GM10266 (cell line): ENCODE data around the gene CPNE1.
A peak's percentile ranks its signal among the peaks of the same experiment; 100 is the strongest.

Experiments used
- DNase-seq: peaks from one replicate; pipeline ENCODE4 v3.0.0; 2012; ENCODE audit errors: extremely low spot score
- TF ChIP-seq, protein P1 (sequence below): IDR thresholded peaks from 2 replicates; pipeline ENCODE4 v1.5.1; 2012; ENCODE audit warnings: mild to moderate bottlenecking, low read depth; ENCODE audit not compliant: control insufficient read depth, insufficient read depth; ENCODE audit errors: missing control alignments

CPNE1 gene

DNA sequence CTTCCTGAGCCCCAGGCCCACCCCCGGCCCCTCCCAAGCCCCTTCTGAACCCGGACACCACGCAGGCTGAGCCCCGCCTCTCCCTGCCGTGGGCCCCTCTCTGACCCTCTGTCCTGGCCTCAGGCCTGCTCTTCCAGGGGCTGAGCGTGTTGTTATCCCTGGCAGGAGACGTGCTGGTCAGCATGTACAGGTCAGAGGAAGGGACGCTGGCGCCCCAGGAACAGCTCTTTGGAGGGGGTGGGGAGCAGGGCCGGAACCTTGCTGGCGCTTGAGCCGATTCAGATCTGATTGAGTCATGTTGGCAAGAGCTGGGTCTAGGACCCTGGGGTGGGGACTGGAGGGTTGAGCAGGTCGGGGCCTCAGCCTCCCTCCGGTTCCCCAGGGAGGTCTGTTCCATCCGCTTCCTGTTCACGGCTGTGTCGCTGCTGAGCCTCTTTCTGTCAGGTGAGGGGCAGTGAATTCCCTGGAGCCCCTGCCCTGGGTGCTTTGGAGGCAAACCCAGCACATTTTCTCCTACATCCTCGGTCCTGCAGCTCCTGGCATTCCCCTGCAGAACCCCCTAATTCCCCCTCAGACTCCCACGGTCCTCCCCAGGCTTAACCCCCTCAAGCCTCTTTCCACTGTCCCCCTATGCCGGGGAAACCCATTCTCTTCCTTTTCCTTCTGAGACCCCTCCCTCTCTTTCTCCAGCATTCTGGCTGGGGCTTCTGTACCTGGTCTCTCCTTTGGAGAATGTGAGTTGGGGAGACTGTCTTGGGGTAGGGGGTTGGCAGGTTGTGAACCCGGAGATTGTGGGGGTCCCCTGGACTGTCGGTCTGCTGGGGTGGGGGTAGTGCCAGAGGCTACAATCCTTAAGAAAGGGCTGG is 47.1 kb downstream of the CPNE1 start:
- DNase-seq = peak; percentile 74
- TF ChIP-seq, protein P1, sequence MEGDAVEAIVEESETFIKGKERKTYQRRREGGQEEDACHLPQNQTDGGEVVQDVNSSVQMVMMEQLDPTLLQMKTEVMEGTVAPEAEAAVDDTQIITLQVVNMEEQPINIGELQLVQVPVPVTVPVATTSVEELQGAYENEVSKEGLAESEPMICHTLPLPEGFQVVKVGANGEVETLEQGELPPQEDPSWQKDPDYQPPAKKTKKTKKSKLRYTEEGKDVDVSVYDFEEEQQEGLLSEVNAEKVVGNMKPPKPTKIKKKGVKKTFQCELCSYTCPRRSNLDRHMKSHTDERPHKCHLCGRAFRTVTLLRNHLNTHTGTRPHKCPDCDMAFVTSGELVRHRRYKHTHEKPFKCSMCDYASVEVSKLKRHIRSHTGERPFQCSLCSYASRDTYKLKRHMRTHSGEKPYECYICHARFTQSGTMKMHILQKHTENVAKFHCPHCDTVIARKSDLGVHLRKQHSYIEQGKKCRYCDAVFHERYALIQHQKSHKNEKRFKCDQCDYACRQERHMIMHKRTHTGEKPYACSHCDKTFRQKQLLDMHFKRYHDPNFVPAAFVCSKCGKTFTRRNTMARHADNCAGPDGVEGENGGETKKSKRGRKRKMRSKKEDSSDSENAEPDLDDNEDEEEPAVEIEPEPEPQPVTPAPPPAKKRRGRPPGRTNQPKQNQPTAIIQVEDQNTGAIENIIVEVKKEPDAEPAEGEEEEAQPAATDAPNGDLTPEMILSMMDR = peak; percentile 38

DNA sequence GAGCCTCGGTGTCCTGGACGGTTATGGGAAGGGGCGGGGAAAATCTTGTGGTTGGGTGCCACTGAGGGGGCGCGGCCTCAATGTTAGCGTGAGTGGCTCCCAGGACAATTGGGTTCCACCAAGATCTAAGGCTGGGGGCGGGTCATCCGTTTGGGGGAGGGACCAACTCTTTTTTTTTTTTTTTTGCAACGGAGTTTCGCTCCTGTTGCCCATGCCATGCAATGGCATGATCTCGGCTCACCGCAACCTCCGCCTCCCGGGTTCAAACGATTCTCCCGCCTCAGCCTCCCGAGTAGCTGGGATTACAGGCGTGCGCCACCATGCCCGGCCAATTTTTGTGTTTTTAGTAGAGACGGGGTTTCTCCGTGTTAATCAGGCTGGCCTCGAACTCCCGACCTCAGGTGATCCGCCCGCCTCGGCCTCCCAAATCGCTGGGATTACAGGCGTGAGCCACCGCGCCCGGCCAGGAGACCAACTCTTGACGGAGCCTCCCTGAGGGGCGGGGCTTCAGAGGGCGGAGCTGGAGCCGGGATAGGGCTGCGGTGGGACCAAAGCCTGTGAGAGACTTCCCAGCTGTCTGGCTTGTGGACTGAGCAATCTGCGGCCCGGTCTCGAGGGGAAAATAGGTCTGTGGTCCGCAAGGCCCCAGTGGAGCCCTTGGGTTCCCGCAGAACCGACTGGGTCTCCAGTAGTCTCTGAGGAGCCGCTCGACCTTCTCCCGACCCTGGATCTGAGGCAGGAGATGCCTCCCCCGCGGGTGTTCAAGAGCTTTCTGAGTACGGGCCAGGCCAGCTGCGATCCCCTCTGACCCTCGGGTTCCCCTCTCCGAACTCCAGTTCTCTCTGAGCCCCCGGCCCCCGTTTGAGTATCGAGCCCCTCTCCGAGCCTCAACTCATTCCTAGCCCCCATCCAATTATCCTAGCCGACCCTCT is 48.0 kb downstream of the CPNE1 start:
- TF ChIP-seq, protein P1 = no peak

DNA sequence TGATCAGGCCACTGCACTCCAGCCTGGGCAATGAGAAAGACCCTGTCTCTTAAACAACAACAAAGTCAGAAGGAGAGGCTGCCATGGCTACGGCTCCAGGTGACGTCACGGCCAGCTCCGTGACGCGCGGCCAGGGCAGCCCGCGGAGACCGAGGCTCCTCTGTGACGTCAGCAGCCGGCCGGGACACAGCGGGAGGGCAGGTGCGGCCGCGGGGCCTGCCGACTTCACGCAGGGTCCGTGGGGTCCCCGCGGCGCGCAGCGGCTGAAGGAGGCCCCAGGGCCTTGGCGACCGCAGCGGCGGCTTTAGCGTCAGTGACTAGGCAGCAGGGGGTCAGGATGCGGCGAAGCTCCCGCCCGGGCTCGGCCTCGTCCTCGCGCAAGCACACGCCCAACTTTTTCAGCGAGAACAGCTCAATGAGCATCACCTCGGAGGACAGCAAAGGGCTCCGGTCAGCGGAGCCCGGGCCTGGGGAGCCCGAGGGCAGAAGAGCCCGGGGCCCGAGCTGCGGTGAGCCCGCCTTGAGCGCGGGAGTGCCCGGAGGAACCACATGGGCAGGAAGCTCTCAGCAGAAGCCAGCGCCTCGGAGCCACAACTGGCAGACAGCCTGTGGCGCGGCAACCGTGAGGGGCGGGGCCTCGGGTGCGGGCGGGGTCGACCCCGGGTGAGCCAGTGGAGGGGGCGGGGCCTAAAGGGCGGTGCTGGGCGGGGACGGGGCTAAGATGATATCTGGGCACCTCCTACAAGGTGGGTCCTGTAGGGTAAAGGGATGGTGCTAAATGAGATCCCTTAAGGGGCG is 48.8 kb downstream of the CPNE1 start, which contains the start of gene SPAG4:
SPAG4 (plus strand) TSS at position 163 of the 798 bp plus-strand sequence; CDS start at position 338, 175 bp downstream.
- DNase-seq = peak; percentile 100
- TF ChIP-seq, protein P1 = no peak

More for the DNA sequence above, 48.0 kb downstream of the CPNE1 start:
- DNase-seq = peak; percentile 66

- TF ChIP-seq, protein P1 = no peak
- peak; percentile 83 for DNase-seq
Measured at GRCh38 chr20:35611482-35611881, 53.2 kb downstream of the CPNE1 start.

DNA sequence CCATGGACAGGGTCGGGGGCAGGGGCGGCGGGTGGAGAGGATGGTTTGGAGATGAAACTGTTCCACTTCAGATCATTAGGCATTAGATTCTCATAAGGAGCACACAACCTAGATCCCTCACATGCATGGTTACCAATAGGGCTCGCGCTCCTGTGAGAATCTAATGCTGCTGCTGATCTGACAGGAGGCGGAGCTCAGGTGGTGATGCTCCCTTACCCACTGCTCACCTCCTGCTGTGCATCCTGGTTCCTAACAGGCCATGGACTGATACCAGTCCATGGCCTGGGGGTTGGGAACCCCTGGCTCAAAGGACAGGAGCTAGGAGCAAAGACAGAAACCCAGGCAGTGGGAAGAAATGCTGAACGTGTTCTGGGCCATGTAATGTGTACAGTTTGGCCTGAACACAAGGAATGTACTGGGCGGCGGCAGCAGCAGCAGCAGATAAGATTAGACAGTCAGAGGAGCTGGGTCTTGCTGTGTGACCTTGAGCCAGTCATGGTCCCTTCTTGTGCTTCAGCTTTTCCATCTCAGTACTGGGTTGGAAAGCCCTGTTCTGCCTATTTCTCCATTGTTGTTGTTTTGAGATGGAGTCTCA is 53.8 kb downstream of the CPNE1 start:
- DNase-seq = no peak
- TF ChIP-seq, protein P1 = no peak

- DNase-seq = no peak
- TF ChIP-seq, protein P1 = no peak
Measured at GRCh38 chr20:35607003-35607735, 57.5 kb downstream of the CPNE1 start.
